ENCODE data around the gene TDRD12.

- TF ChIP-seq CTCF (IDR thresholded peaks at IDR 0.05) (no peak), ZFX (IDR thresholded peaks at IDR 0.05; ENCODE audit: borderline replicate concordance) (no peak)
These were observed 148.8 kb downstream of the TDRD12 start for GRCh38 chr19:32868206-32868950.
